ENCODE data around the gene SLC31A2. TPM values are rescaled to one million over a fixed set of nuclear protein-coding genes. Genes with fewer than 3 reads are reported as not detected.
A peak's percentile ranks its signal among the peaks of the same experiment; 100 is the strongest.
"Not testable (repeated sequence)": the region's sequence is repeated elsewhere in the genome, so short reads cannot be mapped to it uniquely, and the experiment has no call there.

SLC31A2 gene
- 3.8 TPM for polyA plus RNA-seq (2013, experiment 1 of 2; ENCODE audit: insufficient read length)
- 2.9 TPM for polyA plus RNA-seq (2013, experiment 2 of 2; ENCODE audit: insufficient read length)

GRCh38 chr9:113150670-113151611 is at the start of gene SLC31A2:
SLC31A2 (plus strand) TSS chr9:113151007; CDS start chr9:113151075, 68 bp downstream.
- DNase-seq: peak; percentile 85

- not testable (repeated sequence) for DNase-seq
These were observed 45.5 kb upstream of the SLC31A2 start for GRCh38 chr9:113105345-113105744.

GRCh38 chr9:113111065-113111951 is 39.5 kb upstream of the SLC31A2 start:
- DNase-seq: not testable (repeated sequence)

- DNase-seq: not testable (repeated sequence)
These were observed 37.9 kb upstream of the SLC31A2 start for GRCh38 chr9:113112706-113113510.

- not testable (repeated sequence) for DNase-seq
These were observed 32.0 kb upstream of the SLC31A2 start for GRCh38 chr9:113118829-113119228.

- no peak for DNase-seq
These were observed 25.3 kb upstream of the SLC31A2 start for GRCh38 chr9:113125386-113126035.

GRCh38 chr9:113129466-113129865 is 21.3 kb upstream of the SLC31A2 start:
- no peak for DNase-seq

GRCh38 chr9:113129884-113130283 is 20.9 kb upstream of the SLC31A2 start:
- no peak for DNase-seq

GRCh38 chr9:113131689-113132151 is 19.1 kb upstream of the SLC31A2 start:
- DNase-seq: peak; percentile 36

GRCh38 chr9:113137196-113138168 is 13.3 kb upstream of the SLC31A2 start:
- DNase-seq: no peak

- DNase-seq: no peak
These were observed 12.0 kb upstream of the SLC31A2 start for GRCh38 chr9:113138760-113139159.

- DNase-seq: no peak
These were observed 11.5 kb upstream of the SLC31A2 start for GRCh38 chr9:113139225-113139829.

- DNase-seq: no peak
These were observed 10.9 kb upstream of the SLC31A2 start for GRCh38 chr9:113139953-113140352.

GRCh38 chr9:113140896-113141295 is 9.9 kb upstream of the SLC31A2 start:
- not testable (repeated sequence) for DNase-seq

- DNase-seq: no peak
These were observed 7.2 kb upstream of the SLC31A2 start for GRCh38 chr9:113143432-113144227.

- DNase-seq: no peak
These were observed 2.5 kb upstream of the SLC31A2 start for GRCh38 chr9:113148372-113148705.

- no peak for DNase-seq
These were observed 1.9 kb upstream of the SLC31A2 start for GRCh38 chr9:113148781-113149510.

- not testable (repeated sequence) for DNase-seq
These were observed 1.2 kb upstream of the SLC31A2 start for GRCh38 chr9:113149561-113149960.
